ENCODE measurements around the gene FAM193A.

DNA sequence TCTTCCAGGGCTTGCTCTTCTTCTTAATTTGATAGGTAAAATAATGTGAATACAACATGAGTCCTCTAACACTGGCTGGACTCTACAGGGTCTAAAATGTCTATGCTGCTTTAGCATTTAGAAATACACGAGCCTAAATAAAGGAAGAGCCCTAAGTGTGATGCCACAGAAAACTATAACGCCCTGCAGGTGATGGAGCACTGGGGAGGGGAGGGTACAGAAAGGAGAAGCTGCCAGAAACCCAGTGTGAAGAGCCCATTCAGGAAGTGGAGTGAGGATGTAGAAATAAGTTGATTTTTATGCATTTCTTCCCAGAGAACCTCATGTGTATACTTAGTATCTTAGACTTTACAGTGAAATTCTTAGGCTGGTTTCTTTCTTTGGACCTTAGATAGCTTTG is 136.3 kb downstream of the FAM193A start:
- TF ChIP-seq, protein P1, sequence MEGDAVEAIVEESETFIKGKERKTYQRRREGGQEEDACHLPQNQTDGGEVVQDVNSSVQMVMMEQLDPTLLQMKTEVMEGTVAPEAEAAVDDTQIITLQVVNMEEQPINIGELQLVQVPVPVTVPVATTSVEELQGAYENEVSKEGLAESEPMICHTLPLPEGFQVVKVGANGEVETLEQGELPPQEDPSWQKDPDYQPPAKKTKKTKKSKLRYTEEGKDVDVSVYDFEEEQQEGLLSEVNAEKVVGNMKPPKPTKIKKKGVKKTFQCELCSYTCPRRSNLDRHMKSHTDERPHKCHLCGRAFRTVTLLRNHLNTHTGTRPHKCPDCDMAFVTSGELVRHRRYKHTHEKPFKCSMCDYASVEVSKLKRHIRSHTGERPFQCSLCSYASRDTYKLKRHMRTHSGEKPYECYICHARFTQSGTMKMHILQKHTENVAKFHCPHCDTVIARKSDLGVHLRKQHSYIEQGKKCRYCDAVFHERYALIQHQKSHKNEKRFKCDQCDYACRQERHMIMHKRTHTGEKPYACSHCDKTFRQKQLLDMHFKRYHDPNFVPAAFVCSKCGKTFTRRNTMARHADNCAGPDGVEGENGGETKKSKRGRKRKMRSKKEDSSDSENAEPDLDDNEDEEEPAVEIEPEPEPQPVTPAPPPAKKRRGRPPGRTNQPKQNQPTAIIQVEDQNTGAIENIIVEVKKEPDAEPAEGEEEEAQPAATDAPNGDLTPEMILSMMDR (IDR thresholded peaks at IDR 0.05), result no peak
- TF ChIP-seq POLR2A (IDR thresholded peaks at IDR 0.05), result no peak
